GM18508 (cell line): ENCODE measurements around the gene PRKAR1B.

Experiments used
- ATAC-seq: cut with Tn5 transposase; IDR thresholded peaks from one replicate; pipeline ENCODE4 v1.9.1; 2021; ENCODE audit warnings: moderate number of reproducible peaks; ENCODE audit not compliant: insufficient read depth, unreplicated experiment

Gene PRKAR1B

GRCh38 chr7:506921-507622, 220.0 kb downstream of the PRKAR1B start:
- ATAC-seq: no peak

- no peak for ATAC-seq
These were observed 220.7 kb downstream of the PRKAR1B start for GRCh38 chr7:506391-506831.

- ATAC-seq: no peak
These were observed 221.9 kb downstream of the PRKAR1B start for GRCh38 chr7:505171-505570.

GRCh38 chr7:504221-505111, 222.6 kb downstream of the PRKAR1B start:
- no peak for ATAC-seq

- ATAC-seq: no peak
These were observed 223.4 kb downstream of the PRKAR1B start for GRCh38 chr7:503575-504111.

- no peak for ATAC-seq
These were observed 224.8 kb downstream of the PRKAR1B start for GRCh38 chr7:502296-502695.

- ATAC-seq: no peak
These were observed 225.6 kb downstream of the PRKAR1B start for GRCh38 chr7:501526-501925.

GRCh38 chr7:500521-501420, 226.3 kb downstream of the PRKAR1B start:
- ATAC-seq: no peak

- no peak for ATAC-seq
These were observed 227.1 kb downstream of the PRKAR1B start for GRCh38 chr7:499853-500485.
